Mucosa of descending colon (tissue), 3 donors: ENCODE data around the gene MEF2C. TPM values are rescaled to one million over a fixed set of nuclear protein-coding genes. Genes with fewer than 3 reads are reported as not detected.

Experiments used
- ATAC-seq: fragments of 200-7000 bp; cut with Tn5 transposase; one replicate; pipeline ENCODE4 v1.9.1; 2020; ENCODE audit warnings: mild to moderate bottlenecking, moderate library complexity
- DNase-seq, 3 donors: peaks; one replicate each; pipeline ENCODE4 v3.0.0-alpha.2; 2020
- H3K36me3 ChIP-seq: fragments of 200-600 bp; one replicate; pipeline ENCODE4 v1.8.0; 2021; ENCODE audit warnings: low read depth, mild to moderate bottlenecking
- H3K4me1 ChIP-seq: fragments of 200-600 bp; one replicate; pipeline ENCODE4 v1.8.0; 2021; ENCODE audit warnings: low read depth, mild to moderate bottlenecking
- H3K4me3 ChIP-seq: fragments of 200-600 bp; one replicate; pipeline ENCODE4 v1.8.0; 2021; ENCODE audit warnings: mild to moderate bottlenecking
- H3K9me3 ChIP-seq: fragments of 200-600 bp; one replicate; pipeline ENCODE4 v1.8.0; 2021; ENCODE audit warnings: mild to moderate bottlenecking
- CTCF ChIP-seq: fragments of 200-600 bp; IDR thresholded peaks from one replicate; pipeline ENCODE4 v1.8.0; 2022; ENCODE audit warnings: antibody characterized with exemption, mild to moderate bottlenecking
- intact Hi-C, 2 donors: fragments of 100-400 bp; cut with DNase I in 1 of 2; cut with micrococcal nuclease in 1 of 2; formaldehyde crosslinking; loops; one replicate each; pipeline versions ENCODE4 v1.11.0 to v1.11.1; 2022; cut with DNase I, micrococcal nuclease
- total RNA-seq, 3 donors: library from RNA; stranded (reverse); fragmentation: NEBNext Ultra II Directional in 2 of 3; extraction: Animal tissue kit (Norgen Biotek cat#: 25700) in 2 of 3; gene quantifications; one replicate each; pipeline versions ENCODE4 v1.2.1 to v1.2.4, GENCODE V29; 2021 to 2023
- donor health status: DM: no; HTN: no; CAD: no; lungs with moderate emphysema.
- donor health status: DM: no; HTN: no; CAD: no.
- donor health status: DM: no; HTN: yes; CAD: no.

Gene MEF2C
- total RNA-seq, 3 donors from 2014 or later, result 19.3 to 44.0 (median 32.6) TPM

GRCh38 chr5:88687373-88687911 is 195.5 kb downstream of the MEF2C start:
- Histone ChIP-seq H3K4me1 (peaks cover 12% of the 10 kb centered on the region), H3K36me3 (no peaks in the 10 kb centered on the region), H3K4me3 (no peak overlapping the region), H3K9me3 (no peaks in the 10 kb centered on the region)
- ATAC-seq, result no peak
- no peak for DNase-seq
- TF ChIP-seq CTCF, result no peak
- intact Hi-C loops, result loop anchor here in 1 of 2 donors (5.0 kb wide), 1 partner anchor 905 kb away; no protein-coding TSS in a partner anchor

GRCh38 chr5:88686726-88687125 is 196.3 kb downstream of the MEF2C start:
- peaks cover 12% of the 10 kb centered on the region for H3K4me1 ChIP-seq
- no peaks in the 10 kb centered on the region for H3K36me3 ChIP-seq
- no peak for TF ChIP-seq CTCF
- no peak for ATAC-seq
- intact Hi-C loops, result loop anchor here in 1 of 2 donors (5.0 kb wide), 1 partner anchor 904 kb away; no protein-coding TSS in a partner anchor
- DNase-seq, result no peak
- no peaks in the 10 kb centered on the region for H3K9me3 ChIP-seq
- no peak overlapping the region for H3K4me3 ChIP-seq

- H3K4me3 ChIP-seq, result no peak overlapping the region
- H3K4me1 ChIP-seq, result peaks cover 8% of the 10 kb centered on the region
- no peaks in the 10 kb centered on the region for H3K9me3 ChIP-seq
- no peaks in the 10 kb centered on the region for H3K36me3 ChIP-seq
- intact Hi-C loops, result loop anchor here in 1 of 2 donors (5.0 kb wide), 1 partner anchor 904 kb away; no protein-coding TSS in a partner anchor
- ATAC-seq, result no peak
- DNase-seq, result no peak
- TF ChIP-seq CTCF, result no peak
These were observed 197.1 kb downstream of the MEF2C start for GRCh38 chr5:88685591-88686541.

GRCh38 chr5:88683506-88684135 is 199.4 kb downstream of the MEF2C start:
- H3K9me3 ChIP-seq, result no peaks in the 10 kb centered on the region
- intact Hi-C loops, result no loop called here
- ATAC-seq, result peak; percentile 21
- no peak for DNase-seq
- H3K4me1 ChIP-seq, result peaks cover 6% of the 10 kb centered on the region
- no peaks in the 10 kb centered on the region for H3K36me3 ChIP-seq
- no peak overlapping the region for H3K4me3 ChIP-seq
- TF ChIP-seq CTCF, result no peak

GRCh38 chr5:88682881-88683361 is 200.1 kb downstream of the MEF2C start:
- peaks cover 6% of the 10 kb centered on the region for H3K4me1 ChIP-seq
- ATAC-seq (no peak), DNase-seq (no peak)
- no peaks in the 10 kb centered on the region for H3K9me3 ChIP-seq
- no peak overlapping the region for H3K4me3 ChIP-seq
- intact Hi-C loops, result no loop called here
- H3K36me3 ChIP-seq, result no peaks in the 10 kb centered on the region
- TF ChIP-seq CTCF, result no peak
